Cardiac muscle cell (in vitro differentiated cells and primary cell): ENCODE measurements around the gene MYOG. TPM values are rescaled to one million over a fixed set of nuclear protein-coding genes. Genes with fewer than 3 reads are reported as not detected.

Experiments
- DNase-seq, 2 donors: peaks; one replicate each; pipeline versions ENCODE4 v3.0.0 to v3.0.0-alpha.2; 2010 to 2017; ENCODE audit warnings: low read depth in 1 of 2, low spot score in 1 of 2
- H3K27ac ChIP-seq: fragments of 200-600 bp; sonication (generic); 2 replicates; pipeline ENCODE4 v1.5.1; 2016
- H3K27me3 ChIP-seq: fragments of 200-600 bp; sonication (generic); 2 replicates; pipeline ENCODE4 v1.6.0; 2016; ENCODE audit warnings: control low read depth
- H3K36me3 ChIP-seq: fragments of 200-600 bp; sonication (generic); 2 replicates; pipeline ENCODE4 v1.5.1; 2016; ENCODE audit warnings: control low read depth
- H3K4me1 ChIP-seq: fragments of 200-600 bp; sonication (generic); 2 replicates; pipeline ENCODE4 v1.8.1; 2017; ENCODE audit warnings: low read depth, mild to moderate bottlenecking, mixed run types
- H3K4me3 ChIP-seq: fragments of 200-600 bp; sonication (generic); 2 replicates; pipeline ENCODE4 v1.5.1; 2016; ENCODE audit warnings: mild to moderate bottlenecking
- H3K9me3 ChIP-seq: fragments of 200-600 bp; sonication (generic); 2 replicates; pipeline ENCODE4 v1.5.1; 2017; ENCODE audit warnings: low read depth, mild to moderate bottlenecking, control low read depth
- polyA plus RNA-seq: library from polyadenylated mRNA; unstranded; fragments of >200 nt; fragmentation: Nextera tagmentation; extraction: Ambion mirVana; gene quantifications from 2 replicates; pipeline ENCODE4 v1.2.1, GENCODE V29; 2016
- total RNA-seq: library from RNA; depleted of rRNA; stranded (reverse); fragments of >200 nt; gene quantifications from 2 replicates; pipeline ENCODE4 v1.2.3, GENCODE V29; 2016
- TF ChIP-seq, protein P1 (sequence below): IDR thresholded peaks from 2 replicates; pipeline ENCODE4 v1.5.1; 2012; ENCODE audit warnings: low read depth, mild to moderate bottlenecking, low read length

The MYOG gene
- total and polyA plus RNA-seq, 2 experiments from 2014 or later = 0.18 TPM; not detected in 1

DNA sequence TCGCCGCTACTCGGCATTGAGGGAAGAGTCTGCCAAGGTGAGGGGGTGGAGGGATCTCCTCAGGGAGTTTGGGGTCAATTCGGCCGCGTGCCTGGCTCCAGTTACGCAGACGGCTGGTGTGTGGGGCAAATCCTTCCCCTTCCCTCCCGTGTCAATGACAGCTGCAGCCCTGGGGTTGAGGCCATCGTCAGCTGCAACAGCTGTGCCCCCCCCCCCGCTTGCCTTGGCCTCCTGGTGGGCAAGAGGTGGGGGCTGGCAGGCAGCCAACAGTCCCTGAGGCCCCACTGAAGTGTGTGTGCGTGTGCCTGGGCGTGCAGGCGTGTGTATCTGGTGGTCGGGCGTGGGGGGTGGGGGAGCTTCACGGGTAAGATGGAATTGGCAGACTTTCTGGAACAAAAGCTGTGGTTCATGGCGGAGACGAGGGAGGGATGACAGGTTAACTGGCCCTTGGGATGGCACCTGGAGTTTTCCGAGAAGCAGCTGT is 33.9 kb downstream of the MYOG start:
- peaks cover 61% of the 10 kb centered on the region for H3K36me3 ChIP-seq
- TF ChIP-seq, protein P1, sequence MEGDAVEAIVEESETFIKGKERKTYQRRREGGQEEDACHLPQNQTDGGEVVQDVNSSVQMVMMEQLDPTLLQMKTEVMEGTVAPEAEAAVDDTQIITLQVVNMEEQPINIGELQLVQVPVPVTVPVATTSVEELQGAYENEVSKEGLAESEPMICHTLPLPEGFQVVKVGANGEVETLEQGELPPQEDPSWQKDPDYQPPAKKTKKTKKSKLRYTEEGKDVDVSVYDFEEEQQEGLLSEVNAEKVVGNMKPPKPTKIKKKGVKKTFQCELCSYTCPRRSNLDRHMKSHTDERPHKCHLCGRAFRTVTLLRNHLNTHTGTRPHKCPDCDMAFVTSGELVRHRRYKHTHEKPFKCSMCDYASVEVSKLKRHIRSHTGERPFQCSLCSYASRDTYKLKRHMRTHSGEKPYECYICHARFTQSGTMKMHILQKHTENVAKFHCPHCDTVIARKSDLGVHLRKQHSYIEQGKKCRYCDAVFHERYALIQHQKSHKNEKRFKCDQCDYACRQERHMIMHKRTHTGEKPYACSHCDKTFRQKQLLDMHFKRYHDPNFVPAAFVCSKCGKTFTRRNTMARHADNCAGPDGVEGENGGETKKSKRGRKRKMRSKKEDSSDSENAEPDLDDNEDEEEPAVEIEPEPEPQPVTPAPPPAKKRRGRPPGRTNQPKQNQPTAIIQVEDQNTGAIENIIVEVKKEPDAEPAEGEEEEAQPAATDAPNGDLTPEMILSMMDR = no peak
- peaks cover 7% of the 10 kb centered on the region for H3K4me1 ChIP-seq
- no peaks in the 10 kb centered on the region for H3K9me3 ChIP-seq
- H3K4me3 ChIP-seq = no peak overlapping the region
- peak overlapping the region; percentile 22 for H3K27ac ChIP-seq
- H3K27me3 ChIP-seq = no peaks in the 10 kb centered on the region
- no peak for DNase-seq

- TF ChIP-seq, protein P1 = no peak
Observed at GRCh38 chr1:203050826-203051225, 35.0 kb downstream of the MYOG start.

GRCh38 chr1:203049576-203050180 is 36.1 kb downstream of the MYOG start:
- H3K36me3 ChIP-seq = peaks cover 56% of the 10 kb centered on the region
- H3K4me3 ChIP-seq = no peak overlapping the region
- H3K4me1 ChIP-seq = peaks cover 7% of the 10 kb centered on the region
- TF ChIP-seq, protein P1 = no peak
- no peaks in the 10 kb centered on the region for H3K27me3 ChIP-seq
- no peak overlapping the region for H3K27ac ChIP-seq
- DNase-seq = no peak
- no peaks in the 10 kb centered on the region for H3K9me3 ChIP-seq

More at GRCh38 chr1:203050826-203051225, 35.0 kb downstream of the MYOG start:
- Histone ChIP-seq H3K9me3 (no peaks in the 10 kb centered on the region), H3K4me3 (no peak overlapping the region), H3K4me1 (peaks cover 7% of the 10 kb centered on the region), H3K27me3 (no peaks in the 10 kb centered on the region), H3K27ac (no peak overlapping the region), H3K36me3 (peaks cover 56% of the 10 kb centered on the region)
- no peak for DNase-seq

DNA sequence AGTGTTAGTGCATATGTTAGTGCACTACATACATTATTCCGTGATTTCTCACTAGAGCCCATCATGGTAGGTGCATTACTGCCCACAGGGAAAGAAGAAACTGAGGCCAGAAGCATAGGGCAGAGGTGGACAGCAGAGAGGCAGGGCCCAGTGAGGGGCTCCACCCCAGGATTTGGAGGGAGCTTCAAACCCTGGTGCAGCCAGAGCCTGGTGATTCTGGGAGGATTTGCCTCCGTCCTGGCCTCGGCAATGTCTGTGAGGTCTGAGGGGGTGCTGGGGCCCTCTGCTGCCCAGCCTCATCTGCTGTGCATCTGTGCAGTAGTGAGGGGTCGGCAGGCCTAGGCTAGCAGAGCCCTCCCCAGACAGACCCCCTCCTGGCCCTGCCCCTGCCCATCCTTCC is 36.7 kb downstream of the MYOG start:
- peaks cover 56% of the 10 kb centered on the region for H3K36me3 ChIP-seq
- H3K4me3 ChIP-seq = no peak overlapping the region
- DNase-seq = no peak
- TF ChIP-seq, protein P1 = no peak
- H3K27ac ChIP-seq = no peak overlapping the region
- H3K9me3 ChIP-seq = no peaks in the 10 kb centered on the region
- no peaks in the 10 kb centered on the region for H3K27me3 ChIP-seq
- peaks cover 7% of the 10 kb centered on the region for H3K4me1 ChIP-seq

GRCh38 chr1:203048555-203049051 is 37.2 kb downstream of the MYOG start:
- Histone ChIP-seq H3K4me1 (peaks cover 7% of the 10 kb centered on the region), H3K27me3 (no peaks in the 10 kb centered on the region), H3K4me3 (no peak overlapping the region), H3K9me3 (no peaks in the 10 kb centered on the region), H3K27ac (no peak overlapping the region), H3K36me3 (peaks cover 56% of the 10 kb centered on the region)
- TF ChIP-seq, protein P1 = no peak
- peak in 1 of 2 donors; percentile 58 for DNase-seq
